ENCODE results near the gene MSH5. TPM values are rescaled to one million over a fixed set of nuclear protein-coding genes. Genes with fewer than 3 reads are reported as not detected.

The MSH5 gene
- total RNA-seq, 2 experiments from 2014 or later: 104 to 218 TPM

DNA sequence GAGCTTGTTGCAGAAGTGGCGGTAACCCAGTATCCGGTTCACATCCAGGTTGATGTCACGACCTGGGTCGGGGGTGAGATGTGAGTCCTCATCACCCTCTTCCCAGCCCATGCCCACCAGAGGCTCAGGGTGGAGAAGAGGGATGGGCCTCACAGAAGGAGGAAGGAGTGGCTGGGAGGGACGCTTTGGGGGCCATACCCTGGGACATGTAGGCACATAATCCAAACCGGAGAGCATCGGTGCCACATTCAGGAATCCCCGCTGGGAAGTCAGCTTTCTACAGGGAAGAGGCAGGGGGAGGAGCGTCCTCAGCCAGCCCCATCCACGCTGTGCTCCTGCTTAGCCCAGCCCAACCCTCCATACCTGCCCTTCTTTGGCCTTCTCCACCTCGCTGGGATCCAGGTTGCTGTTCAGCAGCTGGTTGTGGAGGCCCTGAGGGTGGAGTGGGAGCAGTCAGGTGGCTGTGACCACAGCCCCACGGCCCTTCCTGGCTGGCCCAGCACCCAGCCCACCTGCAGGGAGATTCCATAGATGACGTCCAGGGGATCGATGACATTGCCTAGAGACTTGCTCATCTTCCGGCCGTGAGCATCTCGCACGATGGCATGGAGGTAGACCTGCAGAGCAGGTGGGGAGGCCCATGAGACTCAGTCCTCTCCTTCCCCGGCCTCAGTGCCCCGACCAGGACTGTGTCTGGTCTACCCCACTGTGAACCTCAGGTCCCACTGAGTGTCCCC is 40.9 kb downstream of the MSH5 start:
- ChIA-PET POLR2A (no interaction called here), CTCF (ENCODE audit: unreplicated experiment) (no interaction called here)
- intact Hi-C loops (cut with micrococcal nuclease; ENCODE audit: unreplicated experiment): no loop called here
- no peaks in the 10 kb centered on the region for H3K9me3 ChIP-seq (ENCODE audit: low read length)
- DNase-seq (ENCODE audit: low spot score): no peak
- no peaks in the 10 kb centered on the region for H3K79me2 ChIP-seq (ENCODE audit: insufficient read depth, low read depth, low read length)
- H3K4me1 ChIP-seq (ENCODE audit: insufficient read depth, low read length, poor library complexity, severe bottlenecking): no peaks in the 10 kb centered on the region
- H3K9me2 ChIP-seq (ENCODE audit: insufficient read depth, low read length): no peaks in the 10 kb centered on the region
- H3K36me3 ChIP-seq (ENCODE audit: insufficient read depth, low read length): peaks cover 80% of the 10 kb centered on the region
- no TSS peak for BruUV-seq (replicated peaks)
- no peak overlapping the region for H3K4me2 ChIP-seq (ENCODE audit: low read length)
- H3K27ac ChIP-seq (ENCODE audit: low read depth, low read length, poor library complexity, severe bottlenecking): no peak overlapping the region
- H2AFZ ChIP-seq (ENCODE audit: low read length): no peak overlapping the region
- H4K20me1 ChIP-seq (ENCODE audit: insufficient read depth, low read length): no peaks in the 10 kb centered on the region
- H3K4me3 ChIP-seq (ENCODE audit: low read depth, low read length, poor library complexity, severe bottlenecking): no peak overlapping the region
- no peak for TF ChIP-seq EZH2phosphoT487 (IDR thresholded peaks at IDR 0.05; ENCODE audit: borderline replicate concordance, low read depth, low read length)
- TF ChIP-seq, protein P1, sequence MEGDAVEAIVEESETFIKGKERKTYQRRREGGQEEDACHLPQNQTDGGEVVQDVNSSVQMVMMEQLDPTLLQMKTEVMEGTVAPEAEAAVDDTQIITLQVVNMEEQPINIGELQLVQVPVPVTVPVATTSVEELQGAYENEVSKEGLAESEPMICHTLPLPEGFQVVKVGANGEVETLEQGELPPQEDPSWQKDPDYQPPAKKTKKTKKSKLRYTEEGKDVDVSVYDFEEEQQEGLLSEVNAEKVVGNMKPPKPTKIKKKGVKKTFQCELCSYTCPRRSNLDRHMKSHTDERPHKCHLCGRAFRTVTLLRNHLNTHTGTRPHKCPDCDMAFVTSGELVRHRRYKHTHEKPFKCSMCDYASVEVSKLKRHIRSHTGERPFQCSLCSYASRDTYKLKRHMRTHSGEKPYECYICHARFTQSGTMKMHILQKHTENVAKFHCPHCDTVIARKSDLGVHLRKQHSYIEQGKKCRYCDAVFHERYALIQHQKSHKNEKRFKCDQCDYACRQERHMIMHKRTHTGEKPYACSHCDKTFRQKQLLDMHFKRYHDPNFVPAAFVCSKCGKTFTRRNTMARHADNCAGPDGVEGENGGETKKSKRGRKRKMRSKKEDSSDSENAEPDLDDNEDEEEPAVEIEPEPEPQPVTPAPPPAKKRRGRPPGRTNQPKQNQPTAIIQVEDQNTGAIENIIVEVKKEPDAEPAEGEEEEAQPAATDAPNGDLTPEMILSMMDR (conservative IDR thresholded peaks at IDR 0.05; ENCODE audit: low read length): no peak

DNA sequence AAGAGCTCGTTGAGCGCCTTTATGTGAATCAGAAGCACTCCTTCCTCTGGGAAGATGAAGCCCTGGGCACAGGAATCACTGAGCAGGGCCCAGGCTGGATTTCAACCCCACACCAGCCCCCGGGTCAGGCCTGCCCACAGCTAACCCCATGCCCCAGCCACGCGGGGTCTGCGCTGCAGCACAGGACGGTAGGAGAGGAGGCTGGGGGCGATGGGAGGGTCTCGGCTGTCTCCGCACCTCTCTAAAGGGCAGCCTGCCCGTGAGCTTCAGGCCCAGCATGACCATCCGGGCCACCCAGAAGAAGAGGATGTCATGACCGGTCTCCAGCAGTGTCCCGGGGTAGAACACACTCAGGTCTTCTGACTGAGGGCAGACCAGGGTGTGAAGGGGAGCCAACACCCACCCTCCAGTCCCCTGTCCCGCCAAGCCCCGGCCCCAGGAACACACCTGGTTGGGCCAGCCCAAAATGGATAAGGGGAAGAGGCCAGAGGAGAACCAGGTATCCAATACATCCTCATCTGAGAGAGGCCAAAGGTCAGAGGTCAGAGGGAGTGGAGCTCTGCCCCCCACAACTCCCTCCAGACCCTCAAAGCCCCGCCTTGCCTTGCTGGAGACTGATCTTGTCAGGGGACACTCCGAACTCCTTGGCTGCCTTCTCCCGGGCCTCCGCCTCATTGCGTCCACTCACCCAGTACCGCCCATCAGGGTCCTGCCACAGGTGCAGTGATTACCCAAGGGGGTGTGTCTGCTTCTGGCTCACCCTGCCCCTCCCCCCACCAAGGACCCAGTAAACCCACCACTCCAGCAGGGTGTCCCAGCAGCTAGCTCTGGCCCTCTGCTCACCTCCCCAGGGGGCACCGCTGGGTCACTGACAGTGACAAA is 41.7 kb downstream of the MSH5 start:
- no peak for DNase-seq (ENCODE audit: low spot score)
- BruUV-seq (replicated peaks): no TSS peak
- TF ChIP-seq, protein P1 (conservative IDR thresholded peaks at IDR 0.05; ENCODE audit: low read length): no peak
- no peak for TF ChIP-seq EZH2phosphoT487 (IDR thresholded peaks at IDR 0.05; ENCODE audit: borderline replicate concordance, low read depth, low read length)
- H4K20me1 ChIP-seq (ENCODE audit: insufficient read depth, low read length): no peaks in the 10 kb centered on the region
- H3K9me3 ChIP-seq (ENCODE audit: low read length): no peaks in the 10 kb centered on the region
- POLR2A ChIA-PET: no interaction called here
- no peak overlapping the region for H3K4me3 ChIP-seq (ENCODE audit: low read depth, low read length, poor library complexity, severe bottlenecking)
- H2AFZ ChIP-seq (ENCODE audit: low read length): no peak overlapping the region
- intact Hi-C loops (cut with micrococcal nuclease; ENCODE audit: unreplicated experiment): no loop called here
- no peak overlapping the region for H3K4me2 ChIP-seq (ENCODE audit: low read length)
- no peaks in the 10 kb centered on the region for H3K9me2 ChIP-seq (ENCODE audit: insufficient read depth, low read length)
- CTCF ChIA-PET (ENCODE audit: unreplicated experiment): no interaction called here
- no peak overlapping the region for H3K27ac ChIP-seq (ENCODE audit: low read depth, low read length, poor library complexity, severe bottlenecking)
- H3K36me3 ChIP-seq (ENCODE audit: insufficient read depth, low read length): peaks cover 88% of the 10 kb centered on the region
- H3K4me1 ChIP-seq (ENCODE audit: insufficient read depth, low read length, poor library complexity, severe bottlenecking): no peaks in the 10 kb centered on the region
- no peaks in the 10 kb centered on the region for H3K79me2 ChIP-seq (ENCODE audit: insufficient read depth, low read depth, low read length)

Data from OCI-LY7 (cell line).